ENCODE measurements around the gene MUC12. TPM values are rescaled to one million over a fixed set of nuclear protein-coding genes. Genes with fewer than 3 reads are reported as not detected.
"Not testable (repeated sequence)": the region's sequence is repeated elsewhere in the genome, so short reads cannot be mapped to it uniquely, and the experiment has no call there.

Gene MUC12
- total RNA-seq, 5 donors from 2014 or later (not counting 1 experiment from before 2014, with no cell fraction given), result 0.09 to 0.51 (median 0.33) TPM; not detected in 2

DNA sequence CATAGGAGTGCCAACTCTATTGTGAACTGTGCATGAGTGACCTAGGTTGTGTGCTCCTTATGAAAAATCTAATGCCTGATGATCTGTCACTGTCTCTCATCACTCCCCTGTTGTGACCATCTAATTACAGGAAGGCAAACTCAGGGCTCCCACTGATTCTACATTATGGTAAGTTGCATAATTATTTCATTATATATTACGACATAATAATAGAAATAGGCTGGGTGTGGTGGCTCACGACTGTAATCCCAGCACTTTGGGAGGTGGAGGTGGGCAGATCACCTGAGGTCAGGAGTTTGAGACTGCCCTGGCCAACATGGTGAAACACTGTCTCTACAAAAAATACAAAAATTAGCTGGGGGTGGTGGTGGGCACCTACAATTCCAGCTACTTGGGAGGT, 34.0 kb upstream of the MUC12 start:
- peaks cover 0 to 30% of the 10 kb centered on the region in 2 experiments for H3K27me3 ChIP-seq (replicated peaks in 1 of 2; ENCODE audit: control insufficient read depth in 2 of 2, extremely low read depth in 1 of 2, insufficient read depth in 2 of 2, low read length in 1 of 2)
- CTCF ChIA-PET; H3K4me3 Mint-ChIP-seq; ATAC-seq (replicated peaks in 1 of 4); H3K4me1 Mint-ChIP-seq; H3K9me3 ChIP-seq; H3K27ac ChIP-seq (ENCODE audit: low read length); H3K27ac Mint-ChIP-seq; H3K36me3 ChIP-seq (ENCODE audit: control insufficient read depth in 2 of 2, extremely low read depth in 1 of 2, insufficient read depth in 1 of 2, low read length in 1 of 2); H3K4me1 ChIP-seq (ENCODE audit: control insufficient read depth in 1 of 2, extremely low read depth in 1 of 2, insufficient read depth in 2 of 2, low read length in 2 of 2); H3K36me3 Mint-ChIP-seq; DNase-seq; H3K4me3 ChIP-seq (ENCODE audit: control insufficient read depth in 1 of 2, extremely low read depth in 1 of 2, low read length in 1 of 2); POLR2A ChIA-PET: not testable (repeated sequence)
- Mint-ChIP-seq H3K9me3 (peaks cover 2 to 16% (median 11%) of the 10 kb centered on the region in 3 donors), H3K27me3 (peaks cover 9 to 25% of the 10 kb centered on the region in 2 donors)
- no CpG with 5 or more reads among the region's 2 CpGs for WGBS (ENCODE audit: insufficient coverage)

DNA sequence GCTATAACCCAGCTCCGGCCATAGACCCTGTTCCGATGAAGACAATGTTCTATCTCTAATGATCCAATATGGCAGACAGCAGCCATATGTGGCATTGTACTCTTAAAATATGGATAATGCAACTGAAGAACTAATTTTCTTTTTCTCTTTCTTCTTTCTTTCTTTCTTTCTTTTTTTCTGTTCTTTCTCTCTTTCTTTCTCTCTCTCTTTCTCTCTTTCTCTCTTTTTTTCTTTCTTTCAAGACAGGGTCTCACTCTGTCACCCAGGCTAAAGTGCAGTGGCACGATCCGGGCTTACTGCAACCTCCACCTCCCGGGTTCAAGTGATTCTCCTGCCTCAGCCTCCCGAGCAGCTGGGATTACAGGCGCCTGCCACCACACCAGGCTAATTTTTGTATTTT, 33.2 kb upstream of the MUC12 start:
- WGBS (ENCODE audit: insufficient coverage), result 100% methylated on average over 2 of the region's 7 CpGs
- H3K4me3 ChIP-seq (ENCODE audit: control insufficient read depth in 1 of 2, extremely low read depth in 1 of 2, low read length in 1 of 2); H3K27ac Mint-ChIP-seq; H3K4me1 Mint-ChIP-seq; H3K36me3 ChIP-seq (ENCODE audit: control insufficient read depth in 2 of 2, extremely low read depth in 1 of 2, insufficient read depth in 1 of 2, low read length in 1 of 2); POLR2A ChIA-PET; H3K36me3 Mint-ChIP-seq; H3K4me3 Mint-ChIP-seq; H3K27ac ChIP-seq (ENCODE audit: low read length); CTCF ChIA-PET; ATAC-seq (replicated peaks in 1 of 4); H3K4me1 ChIP-seq (ENCODE audit: control insufficient read depth in 1 of 2, extremely low read depth in 1 of 2, insufficient read depth in 2 of 2, low read length in 2 of 2); DNase-seq; H3K9me3 ChIP-seq: not testable (repeated sequence)
- H3K27me3 ChIP-seq (replicated peaks in 1 of 2; ENCODE audit: control insufficient read depth in 2 of 2, extremely low read depth in 1 of 2, insufficient read depth in 2 of 2, low read length in 1 of 2), result peaks cover 0 to 27% of the 10 kb centered on the region in 2 experiments
- Mint-ChIP-seq H3K27me3 (peaks cover 5 to 22% of the 10 kb centered on the region in 2 donors), H3K9me3 (peaks cover 3 to 17% (median 12%) of the 10 kb centered on the region in 3 donors)

DNA sequence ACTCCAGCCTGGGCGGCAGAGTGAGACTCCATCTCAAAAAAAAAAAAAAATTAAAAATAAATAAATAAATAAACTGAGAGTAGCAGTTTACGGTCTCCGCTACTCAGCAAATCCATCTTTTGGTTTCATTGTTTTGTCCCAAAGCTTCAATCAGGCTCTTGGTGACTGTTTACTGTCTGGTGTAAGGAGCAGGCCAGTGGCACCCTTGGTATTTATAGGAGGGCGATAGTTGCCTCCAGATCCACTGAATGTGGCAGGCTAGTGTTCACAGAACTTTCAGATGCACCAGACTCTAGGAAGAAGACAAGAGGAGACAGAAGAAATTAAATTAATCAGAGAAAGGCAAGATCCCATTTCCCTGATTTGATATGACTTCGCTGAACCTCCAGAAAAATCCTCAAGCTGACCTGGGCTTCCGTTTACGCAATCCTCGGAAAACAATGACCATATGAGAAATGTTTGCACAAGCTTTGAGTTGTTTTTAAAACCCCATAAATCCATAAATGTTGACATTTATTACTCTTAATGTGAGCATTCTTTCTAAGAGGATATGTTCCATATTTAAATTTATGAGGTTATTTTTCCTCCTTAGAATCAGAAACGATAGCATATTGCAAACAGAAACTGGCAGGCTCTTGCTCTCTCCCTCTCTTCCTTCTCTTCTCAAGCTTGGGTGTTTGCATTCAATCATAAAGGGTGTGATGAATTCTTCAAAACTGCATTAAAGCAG, 27.2 kb upstream of the MUC12 start:
- ChIA-PET POLR2A (no interaction called here), CTCF (no interaction called here)
- no peaks in the 10 kb centered on the region for H3K36me3 Mint-ChIP-seq
- H3K27me3 Mint-ChIP-seq, result peaks cover 13 to 29% of the 10 kb centered on the region in 2 donors
- no peak overlapping the region for H3K4me3 ChIP-seq (ENCODE audit: control insufficient read depth in 1 of 2, extremely low read depth in 1 of 2, low read length in 1 of 2)
- 60% methylated on average over 1 of the region's 9 CpGs for WGBS (ENCODE audit: insufficient coverage)
- no peaks in the 10 kb centered on the region for H3K9me3 ChIP-seq
- H3K4me1 Mint-ChIP-seq, result no peaks in the 10 kb centered on the region
- no peaks in the 10 kb centered on the region for H3K36me3 ChIP-seq (ENCODE audit: control insufficient read depth in 2 of 2, extremely low read depth in 1 of 2, insufficient read depth in 1 of 2, low read length in 1 of 2)
- no peak overlapping the region for H3K4me3 Mint-ChIP-seq
- no peaks in the 10 kb centered on the region for H3K4me1 ChIP-seq (ENCODE audit: control insufficient read depth in 1 of 2, extremely low read depth in 1 of 2, insufficient read depth in 2 of 2, low read length in 2 of 2)
- H3K27ac Mint-ChIP-seq, result no peak overlapping the region
- peaks cover 0 to 27% of the 10 kb centered on the region in 2 experiments for H3K27me3 ChIP-seq (replicated peaks in 1 of 2; ENCODE audit: control insufficient read depth in 2 of 2, extremely low read depth in 1 of 2, insufficient read depth in 2 of 2, low read length in 1 of 2)
- no peak overlapping the region for H3K27ac ChIP-seq (ENCODE audit: low read length)
- H3K9me3 Mint-ChIP-seq, result peaks cover 3 to 11% (median 7%) of the 10 kb centered on the region in 3 donors
- ATAC-seq (replicated peaks in 1 of 4), result no peak
- DNase-seq, result no peak

DNA sequence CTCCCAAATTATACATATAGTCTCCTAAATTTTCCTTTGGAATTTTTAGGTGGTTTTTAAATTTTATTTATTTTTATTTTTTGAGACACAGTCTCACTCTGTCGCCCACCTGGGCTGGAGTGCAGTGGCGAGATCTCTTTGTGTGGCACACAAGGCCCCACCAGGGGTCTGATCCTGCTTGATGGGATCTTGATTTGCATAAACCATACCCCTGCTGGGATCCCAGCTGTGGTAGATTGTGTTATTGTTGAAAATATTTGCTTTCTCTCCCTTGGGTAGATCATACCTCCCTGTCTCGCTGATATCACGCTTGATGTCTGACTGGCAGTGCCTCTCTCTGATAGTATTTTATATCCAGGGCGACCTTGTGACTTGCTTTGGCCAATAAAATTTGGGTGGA, 25.7 kb upstream of the MUC12 start:
- CTCF ChIA-PET, result no interaction called here
- Mint-ChIP-seq H3K9me3 (peaks cover 3 to 11% (median 7%) of the 10 kb centered on the region in 3 donors), H3K27me3 (peaks cover 13 to 25% of the 10 kb centered on the region in 2 donors), H3K4me3 (no peak overlapping the region), H3K27ac (no peak overlapping the region), H3K36me3 (no peaks in the 10 kb centered on the region), H3K4me1 (no peaks in the 10 kb centered on the region)
- Histone ChIP-seq H3K27me3 (replicated peaks in 1 of 2; ENCODE audit: control insufficient read depth in 2 of 2, extremely low read depth in 1 of 2, insufficient read depth in 2 of 2, low read length in 1 of 2) (peaks cover 0 to 23% of the 10 kb centered on the region in 2 experiments), H3K9me3 (no peaks in the 10 kb centered on the region), H3K36me3 (ENCODE audit: control insufficient read depth in 2 of 2, extremely low read depth in 1 of 2, insufficient read depth in 1 of 2, low read length in 1 of 2) (no peaks in the 10 kb centered on the region), H3K4me1 (ENCODE audit: control insufficient read depth in 1 of 2, extremely low read depth in 1 of 2, insufficient read depth in 2 of 2, low read length in 2 of 2) (no peaks in the 10 kb centered on the region), H3K4me3 (ENCODE audit: control insufficient read depth in 1 of 2, extremely low read depth in 1 of 2, low read length in 1 of 2) (no peak overlapping the region), H3K27ac (ENCODE audit: low read length) (no peak overlapping the region)
- ATAC-seq (replicated peaks in 1 of 4) (no peak), DNase-seq (no peak)
- POLR2A ChIA-PET, result no interaction called here
- WGBS (ENCODE audit: insufficient coverage), result 80% methylated on average over 3 of the region's 5 CpGs

DNA sequence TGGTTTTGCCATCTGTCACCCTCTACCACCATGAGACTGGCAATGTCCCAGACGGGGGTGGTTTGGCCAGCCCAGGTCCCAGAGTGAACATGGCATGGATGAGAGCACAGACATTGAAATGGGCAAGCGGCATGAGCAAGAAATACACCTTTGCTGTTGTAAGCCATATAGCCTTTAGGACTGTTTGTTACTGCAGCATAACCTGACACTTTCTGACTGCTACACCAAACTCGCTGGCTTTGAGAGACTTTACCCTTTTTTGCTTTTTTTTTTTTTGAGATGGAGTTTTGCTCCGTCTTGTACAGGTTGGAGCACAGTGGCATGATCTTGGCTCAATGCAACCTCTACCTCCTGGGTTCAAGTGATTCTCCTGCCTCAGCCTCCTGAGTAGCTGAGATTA, 25.2 kb upstream of the MUC12 start:
- no peaks in the 10 kb centered on the region for H3K36me3 Mint-ChIP-seq
- no peak overlapping the region for H3K27ac Mint-ChIP-seq
- peaks cover 3 to 11% (median 7%) of the 10 kb centered on the region in 3 donors for H3K9me3 Mint-ChIP-seq
- POLR2A ChIA-PET, result no interaction called here
- no peak overlapping the region for H3K27ac ChIP-seq (ENCODE audit: low read length)
- CTCF ChIA-PET, result no interaction called here
- ATAC-seq (replicated peaks in 1 of 4) (no peak), DNase-seq (no peak)
- H3K4me1 ChIP-seq (ENCODE audit: control insufficient read depth in 1 of 2, extremely low read depth in 1 of 2, insufficient read depth in 2 of 2, low read length in 2 of 2), result no peaks in the 10 kb centered on the region
- peaks cover 13 to 28% of the 10 kb centered on the region in 2 donors for H3K27me3 Mint-ChIP-seq
- H3K4me3 ChIP-seq (ENCODE audit: control insufficient read depth in 1 of 2, extremely low read depth in 1 of 2, low read length in 1 of 2), result no peak overlapping the region
- no peaks in the 10 kb centered on the region for H3K36me3 ChIP-seq (ENCODE audit: control insufficient read depth in 2 of 2, extremely low read depth in 1 of 2, insufficient read depth in 1 of 2, low read length in 1 of 2)
- H3K4me1 Mint-ChIP-seq, result no peaks in the 10 kb centered on the region
- no peak overlapping the region for H3K4me3 Mint-ChIP-seq
- H3K9me3 ChIP-seq, result no peaks in the 10 kb centered on the region
- WGBS (ENCODE audit: insufficient coverage), result 82% methylated on average over 3 of the region's 4 CpGs
- peaks cover 0 to 25% of the 10 kb centered on the region in 2 experiments for H3K27me3 ChIP-seq (replicated peaks in 1 of 2; ENCODE audit: control insufficient read depth in 2 of 2, extremely low read depth in 1 of 2, insufficient read depth in 2 of 2, low read length in 1 of 2)

DNA sequence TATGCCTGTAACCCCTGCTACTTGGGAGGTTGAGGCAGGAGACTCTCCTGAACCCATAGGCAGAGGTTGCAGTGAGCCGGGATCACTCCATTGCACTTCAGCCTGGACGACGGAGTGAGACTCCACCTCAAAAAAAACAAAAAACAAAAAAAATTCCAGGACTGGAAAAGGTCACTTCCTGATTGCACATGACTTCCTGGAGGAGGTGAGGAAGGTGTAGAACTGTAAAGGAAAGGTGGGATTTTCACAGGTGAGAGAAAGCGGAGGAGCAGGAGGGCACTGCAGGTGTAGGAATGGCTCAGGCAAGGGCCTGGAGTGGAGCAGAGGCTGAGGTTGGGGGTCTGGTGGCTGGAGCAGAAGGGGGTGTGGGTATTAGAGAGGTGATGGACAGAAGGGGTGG, 23.3 kb upstream of the MUC12 start:
- ATAC-seq (replicated peaks in 1 of 4) (no peak), DNase-seq (no peak)
- Histone ChIP-seq H3K4me3 (ENCODE audit: control insufficient read depth in 1 of 2, extremely low read depth in 1 of 2, low read length in 1 of 2) (no peak overlapping the region), H3K27ac (ENCODE audit: low read length) (no peak overlapping the region), H3K27me3 (replicated peaks in 1 of 2; ENCODE audit: control insufficient read depth in 2 of 2, extremely low read depth in 1 of 2, insufficient read depth in 2 of 2, low read length in 1 of 2) (peaks cover 2 to 42% of the 10 kb centered on the region in 2 experiments), H3K36me3 (ENCODE audit: control insufficient read depth in 2 of 2, extremely low read depth in 1 of 2, insufficient read depth in 1 of 2, low read length in 1 of 2) (no peaks in the 10 kb centered on the region), H3K9me3 (no peaks in the 10 kb centered on the region), H3K4me1 (ENCODE audit: control insufficient read depth in 1 of 2, extremely low read depth in 1 of 2, insufficient read depth in 2 of 2, low read length in 2 of 2) (peaks cover 0 to 3% of the 10 kb centered on the region in 2 experiments)
- H3K36me3 Mint-ChIP-seq, result no peaks in the 10 kb centered on the region
- H3K4me3 Mint-ChIP-seq, result no peak overlapping the region
- H3K9me3 Mint-ChIP-seq, result peaks cover 0 to 4% (median 0%) of the 10 kb centered on the region in 3 donors
- peaks cover 23 to 36% of the 10 kb centered on the region in 2 donors for H3K27me3 Mint-ChIP-seq
- 100% methylated on average over 1 of the region's 4 CpGs for WGBS (ENCODE audit: insufficient coverage)
- no peaks in the 10 kb centered on the region for H3K4me1 Mint-ChIP-seq
- H3K27ac Mint-ChIP-seq, result no peak overlapping the region
- POLR2A ChIA-PET, result no interaction called here
- CTCF ChIA-PET, result interaction anchor here in 1 of 2 donors (0.6 kb wide), 1 partner anchor 606 kb away, joined by 3 read pairs; no protein-coding TSS in a partner anchor
